Lower leg skin (tissue), 4 donors: ENCODE results near the gene ADGRG6. TPM values are rescaled to one million over a fixed set of nuclear protein-coding genes. Genes with fewer than 3 reads are reported as not detected.

ENCODE experiments used
- DNase-seq, 2 donors: peaks; one replicate each; pipeline ENCODE4 v3.0.0-alpha.2; 2019; ENCODE audit warnings: low spot score in 2 of 2
- H3K4me3 ChIP-seq: fragments of 200-600 bp; sonication (generic); 2 replicates; pipeline ENCODE4 v1.5.1; 2017; ENCODE audit warnings: mild to moderate bottlenecking, low read depth; ENCODE audit not compliant: poor library complexity, severe bottlenecking
- CTCF ChIP-seq, 3 donors: fragments of 450-650 bp; IDR thresholded peaks; one replicate each; pipeline ENCODE4 v1.5.1; 2016; ENCODE audit warnings: antibody characterized with exemption in 3 of 3, mild to moderate bottlenecking in 3 of 3, moderate library complexity in 2 of 3
- POLR2A ChIP-seq, 2 donors: fragments of 450-650 bp; IDR thresholded peaks; one replicate each; pipeline ENCODE4 v1.6.1; 2016 to 2017; ENCODE audit warnings: antibody characterized with exemption in 2 of 2, mild to moderate bottlenecking in 1 of 2, moderate library complexity in 1 of 2
- WGBS, 2 donors: methylation state at CpG; one replicate each; pipeline ENCODE4 v1.1.5; 2018; 5-methylcytosine and 5-hydroxymethylcytosine counted together
- intact Hi-C: fragments of 100-400 bp; cut with DNase I; formaldehyde crosslinking; loops from one replicate; pipeline ENCODE4 v1.15.0; 2023; ENCODE audit warnings: low total_unique reads
- total RNA-seq, 4 donors: library from RNA; depleted of rRNA; stranded (reverse); fragments of >200 nt; gene quantifications; one replicate each; pipeline ENCODE4 v1.1.0, GENCODE V29; 2016

Gene ADGRG6
- total RNA-seq, 4 donors from 2014 or later: 41.8 to 54.8 (median 50.0) TPM

- no peak overlapping the region for H3K4me3 ChIP-seq
- no peak for DNase-seq
- 51 to 52% methylated on average over 2 of the region's 2 CpGs for WGBS, 2 donors
- intact Hi-C loops: no loop called here
- TF ChIP-seq CTCF (IDR thresholded peaks at IDR 0.05) (no peak), POLR2A (IDR thresholded peaks at IDR 0.05) (no peak)
Observed at GRCh38 chr6:142304241-142304640, 2.4 kb downstream of the ADGRG6 start.

DNA sequence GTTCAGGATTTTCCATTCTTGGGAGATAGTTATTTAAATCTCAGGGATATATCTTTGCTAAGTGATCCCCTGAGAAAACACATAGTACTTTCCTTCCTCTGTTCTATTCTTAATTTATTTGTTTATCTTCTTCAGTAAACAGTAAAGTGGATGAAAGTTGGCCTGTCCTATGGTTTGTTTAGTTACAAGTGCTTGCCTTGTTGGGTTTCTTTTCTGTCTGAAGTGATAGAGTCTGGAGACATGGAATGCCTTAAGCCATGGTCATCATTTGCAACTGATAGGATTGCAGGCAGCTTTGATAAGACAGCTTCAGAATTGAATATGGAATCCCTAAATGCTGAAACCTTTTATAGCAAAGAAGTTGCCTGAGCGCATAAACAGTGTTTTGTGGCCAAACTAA, 4.9 kb downstream of the ADGRG6 start:
- TF ChIP-seq POLR2A (IDR thresholded peaks at IDR 0.05) (no peak), CTCF (IDR thresholded peaks at IDR 0.05) (no peak)
- no peak overlapping the region for H3K4me3 ChIP-seq
- 95 to 97% methylated on average over 1 of the region's 1 CpG for WGBS, 2 donors
- intact Hi-C loops: no loop called here
- DNase-seq: no peak

GRCh38 chr6:142307963-142308748, 6.3 kb downstream of the ADGRG6 start:
- TF ChIP-seq CTCF (IDR thresholded peaks at IDR 0.05) (no peak), POLR2A (IDR thresholded peaks at IDR 0.05) (no peak)
- H3K4me3 ChIP-seq: no peak overlapping the region
- no peak for DNase-seq
- WGBS, 2 donors: 73 to 83% methylated on average over 2 of the region's 2 CpGs
- intact Hi-C loops: no loop called here

DNA sequence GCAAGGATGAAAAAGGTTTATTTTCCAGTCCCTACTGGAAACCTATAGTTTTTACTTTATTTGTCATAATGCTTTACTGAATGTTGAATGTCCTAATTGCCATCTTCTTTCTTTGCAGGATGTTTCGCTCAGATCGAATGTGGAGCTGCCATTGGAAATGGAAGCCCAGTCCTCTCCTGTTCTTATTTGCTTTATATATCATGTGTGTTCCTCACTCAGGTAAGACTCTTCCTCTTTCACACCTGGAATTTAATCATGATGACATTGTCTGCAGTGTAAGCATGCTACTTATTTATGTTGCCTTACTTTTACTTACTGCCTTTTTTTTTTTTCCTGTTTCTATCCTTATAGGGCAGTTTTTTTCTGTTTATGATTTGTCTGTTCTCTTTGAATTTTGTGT, 7.6 kb downstream of the ADGRG6 start:
- TF ChIP-seq CTCF (IDR thresholded peaks at IDR 0.05) (no peak), POLR2A (IDR thresholded peaks at IDR 0.05) (no peak)
- H3K4me3 ChIP-seq: no peak overlapping the region
- 95 to 98% methylated on average over 2 of the region's 2 CpGs for WGBS, 2 donors
- no peak for DNase-seq
- intact Hi-C loops: no loop called here

- intact Hi-C loops: no loop called here
- H3K4me3 ChIP-seq: no peak overlapping the region
- 21 to 25% methylated on average over 2 of the region's 2 CpGs for WGBS, 2 donors
- peak in 1 of 2 donors; percentile 23 for DNase-seq
- TF ChIP-seq CTCF (IDR thresholded peaks at IDR 0.05): no peak
- no peak for TF ChIP-seq POLR2A (IDR thresholded peaks at IDR 0.05)
Observed at GRCh38 chr6:142313284-142313683, 11.5 kb downstream of the ADGRG6 start.
